ENCODE results near the gene STK32B.
"Not testable (repeated sequence)": the region's sequence is repeated elsewhere in the genome, so short reads cannot be mapped to it uniquely, and the experiment has no call there.

Gene STK32B

DNA sequence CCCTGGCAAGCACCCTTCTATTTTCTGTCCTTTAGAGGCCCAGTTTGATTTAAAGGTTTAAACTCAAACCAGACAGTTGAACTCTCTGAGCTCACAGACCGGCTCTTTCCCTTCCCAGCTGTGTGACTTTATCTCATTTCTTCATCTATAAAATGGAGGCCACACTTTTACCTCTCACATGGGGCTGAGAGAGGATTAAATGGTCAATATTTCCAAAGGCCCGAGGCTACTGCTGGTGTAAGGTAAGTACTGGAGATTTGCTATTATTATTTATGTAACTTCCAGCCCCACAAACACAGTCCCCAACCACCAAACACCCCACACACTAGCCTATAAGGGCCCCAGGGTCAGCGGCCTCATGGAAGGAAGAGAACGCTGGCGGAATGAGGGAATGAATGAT lies 18.5 kb upstream of the STK32B start:
- no peak for DNase-seq

DNA sequence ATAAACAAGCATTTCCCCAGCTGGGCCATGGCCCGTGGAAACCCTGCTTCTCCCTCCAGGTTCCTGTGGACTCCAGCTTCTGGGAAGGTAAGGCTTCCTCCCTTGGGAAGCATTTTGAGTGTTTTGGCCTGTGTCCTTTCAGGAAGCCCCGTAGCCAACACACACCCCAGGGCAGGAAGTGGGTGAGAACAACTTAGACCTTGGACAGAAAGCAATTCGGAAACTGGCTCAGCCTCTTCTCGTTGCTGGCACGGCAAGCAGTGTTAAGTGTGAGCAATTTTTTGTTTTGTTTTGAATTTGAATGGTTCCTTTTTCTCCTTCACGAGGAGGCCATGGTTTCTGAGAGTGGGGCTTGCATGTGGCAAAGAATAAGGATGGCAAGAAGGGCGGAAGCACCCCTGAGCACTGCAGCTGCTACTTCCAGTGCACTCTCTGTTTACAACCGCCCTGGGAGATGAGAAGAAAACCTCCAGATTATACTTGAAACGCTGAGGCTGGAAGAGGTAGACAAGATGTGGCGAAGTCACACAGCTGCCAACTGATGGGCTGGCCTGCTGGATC lies 17.9 kb upstream of the STK32B start:
- DNase-seq = no peak

DNA sequence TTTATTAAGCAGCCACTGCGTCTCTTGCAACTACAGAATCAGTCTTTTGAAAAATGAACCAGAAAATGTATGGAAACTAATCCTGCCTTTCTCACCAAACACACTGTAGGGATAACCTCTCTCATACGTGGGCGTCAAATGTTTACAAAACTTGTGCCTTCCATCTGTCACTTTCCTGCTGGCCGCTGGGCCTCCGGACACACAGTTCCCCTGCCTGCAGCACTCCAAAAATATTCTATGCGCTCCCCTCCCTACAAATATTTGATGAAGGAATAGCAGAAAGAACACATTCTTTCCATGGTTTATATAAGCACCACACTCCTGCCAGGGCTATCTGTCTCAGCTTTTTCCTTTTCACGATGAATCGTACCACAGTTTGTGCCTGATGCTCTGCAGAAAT lies 17.1 kb upstream of the STK32B start:
- no peak for DNase-seq

DNA sequence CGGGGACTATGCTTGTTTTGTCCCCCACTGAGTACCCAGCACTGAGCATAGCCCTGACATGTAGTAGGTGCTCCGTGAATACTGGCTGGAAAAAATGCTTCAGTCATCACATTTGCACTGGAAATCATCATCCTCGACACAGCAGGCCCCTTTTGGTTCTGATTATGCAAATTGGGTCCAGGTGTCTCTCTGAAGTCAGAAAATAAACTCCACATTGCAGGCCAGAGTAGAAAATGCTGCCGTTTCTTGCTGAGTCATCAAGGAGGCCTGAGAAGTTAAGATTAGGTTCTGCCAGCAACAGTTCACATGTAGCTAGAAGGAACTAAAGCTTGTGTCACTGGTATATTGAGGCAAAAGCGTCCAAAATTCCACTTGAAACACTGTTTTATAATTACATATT lies 15.0 kb upstream of the STK32B start:
- DNase-seq = no peak

DNA sequence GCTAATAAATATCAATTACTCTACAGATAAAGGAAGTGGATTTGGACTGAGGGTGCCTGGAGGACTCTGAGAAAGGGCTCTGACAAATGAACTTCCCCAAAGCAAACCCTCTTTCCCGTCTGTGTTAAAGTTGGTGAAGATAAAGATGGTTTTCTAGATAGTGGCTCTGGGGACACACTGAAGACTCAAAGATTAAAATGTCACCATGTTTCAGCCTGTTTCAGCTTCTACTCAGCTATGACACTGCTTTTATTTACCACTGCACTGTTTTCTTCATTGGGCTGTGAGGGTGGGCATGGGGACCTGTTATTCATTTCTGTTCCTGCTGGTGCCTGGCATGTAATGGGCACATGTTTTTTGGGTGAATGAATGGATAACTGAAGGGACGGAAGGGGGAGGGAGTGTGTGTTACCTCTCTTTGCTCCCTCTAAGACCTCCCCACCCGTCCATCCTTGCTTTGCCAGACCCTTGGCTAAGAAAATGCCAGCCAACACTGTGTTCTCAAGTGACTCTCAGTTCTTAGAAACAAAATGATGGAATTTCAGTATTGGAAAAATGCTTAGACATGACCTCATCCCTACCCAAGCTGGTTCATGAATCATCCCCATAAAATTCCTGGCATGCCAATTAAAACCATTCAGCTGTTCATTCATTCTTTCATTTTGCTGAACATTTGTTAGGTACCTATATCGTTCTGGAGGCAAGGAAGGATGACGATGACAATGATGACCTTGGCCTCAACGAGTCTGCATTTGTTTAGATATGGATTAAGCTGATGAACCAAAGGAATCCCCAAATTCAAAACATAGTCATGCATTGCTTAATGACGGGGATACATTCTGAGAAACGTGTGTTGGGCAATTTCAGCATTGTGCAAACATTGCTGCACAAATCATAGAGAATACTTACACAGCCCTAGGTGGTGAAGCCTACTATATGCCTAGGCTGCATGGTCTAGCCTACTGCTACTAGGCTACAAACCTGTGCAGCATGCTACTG lies 13.4 kb upstream of the STK32B start:
- DNase-seq = no peak

DNA sequence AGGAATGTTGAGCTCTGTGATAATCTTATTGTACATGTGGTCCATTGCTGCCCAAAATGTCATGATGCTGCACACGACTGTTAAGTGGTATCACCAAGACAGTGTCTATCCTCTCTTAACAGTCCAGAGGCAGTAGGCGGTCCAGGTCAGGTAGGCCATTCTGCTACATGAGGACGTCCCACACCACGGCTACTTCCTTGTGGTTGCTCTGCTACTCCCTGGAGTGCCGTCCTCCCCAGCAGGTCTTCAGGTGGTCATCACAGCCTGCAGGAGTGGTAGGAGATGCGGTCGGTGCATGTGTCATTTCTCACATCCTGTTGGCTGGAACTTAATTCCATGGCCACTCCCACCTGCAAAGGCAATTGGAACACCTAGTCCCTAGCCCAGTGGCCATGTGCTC lies 11.5 kb upstream of the STK32B start:
- DNase-seq = no peak

DNA sequence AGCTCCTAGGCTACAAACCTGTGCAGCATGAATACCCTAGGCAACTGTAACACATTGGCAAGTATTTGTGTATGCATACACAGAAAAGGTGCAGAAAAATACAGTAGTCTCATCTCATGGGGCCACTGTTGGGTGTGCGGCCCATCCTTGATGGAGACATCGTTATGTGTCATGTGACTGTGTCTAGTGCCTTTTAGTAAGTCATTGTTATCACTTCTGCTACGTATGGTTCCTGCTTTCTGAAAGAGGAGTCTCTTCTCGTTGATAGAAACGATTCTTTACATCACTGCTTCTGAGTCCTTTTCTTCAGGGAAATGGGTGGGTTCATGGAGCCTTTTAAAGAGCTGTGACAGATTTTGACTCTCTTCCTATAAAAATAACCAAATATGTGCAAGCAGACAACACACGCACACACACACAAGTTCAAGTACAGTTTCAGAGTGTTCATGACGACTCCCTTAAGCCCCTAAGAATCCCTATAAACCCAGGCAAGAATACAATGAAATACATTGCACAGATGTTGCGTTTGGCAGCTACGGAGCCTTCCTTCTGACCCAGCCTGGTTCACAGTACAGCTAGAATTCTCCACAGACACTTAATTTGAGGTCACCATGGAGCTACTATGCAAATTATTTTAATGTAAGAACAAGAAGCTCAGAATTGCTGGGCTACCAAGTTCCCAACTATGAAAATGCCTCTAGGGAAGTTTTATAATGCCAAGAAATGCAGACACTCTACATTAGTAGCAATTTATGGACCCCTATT lies 10.2 kb upstream of the STK32B start:
- DNase-seq = no peak

DNA sequence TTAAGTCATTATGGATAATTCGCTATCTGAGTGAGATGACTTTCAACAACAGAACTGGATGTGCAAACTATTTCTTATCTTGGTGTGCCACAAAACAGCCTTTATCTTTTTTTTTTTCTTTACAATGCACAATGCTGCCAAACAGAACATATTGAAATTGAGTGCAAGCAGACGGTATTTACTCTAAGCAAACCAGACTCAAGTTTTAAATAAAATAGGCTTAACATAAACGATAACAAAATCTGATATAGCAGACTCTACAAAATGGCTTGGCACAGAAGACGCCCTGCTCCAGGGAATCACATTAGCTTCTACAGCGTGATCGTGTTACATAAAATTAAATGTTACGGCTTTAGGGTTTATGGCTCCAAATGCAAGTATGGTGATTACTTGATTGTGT lies 9.6 kb upstream of the STK32B start:
- DNase-seq = no peak

DNA sequence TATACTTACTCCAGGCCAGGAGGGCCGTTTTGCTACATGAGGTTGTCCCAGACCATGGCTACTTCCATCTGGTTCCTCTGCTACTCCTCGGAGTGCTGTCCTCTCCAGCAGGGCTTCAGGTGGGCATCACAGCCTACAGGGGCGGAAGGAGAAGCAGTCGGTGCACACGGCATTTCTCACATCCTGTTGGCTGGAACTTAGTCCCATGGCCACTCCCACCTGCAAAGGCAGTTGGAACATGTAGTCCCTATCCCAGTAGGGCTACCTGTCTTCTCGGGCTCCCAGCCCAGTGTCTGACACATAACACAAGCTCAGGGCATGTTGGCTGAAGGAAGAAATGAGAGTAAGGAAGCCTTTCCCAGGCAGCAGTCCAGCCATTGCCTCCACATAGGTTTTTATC lies 7.7 kb upstream of the STK32B start:
- DNase-seq = no peak

DNA sequence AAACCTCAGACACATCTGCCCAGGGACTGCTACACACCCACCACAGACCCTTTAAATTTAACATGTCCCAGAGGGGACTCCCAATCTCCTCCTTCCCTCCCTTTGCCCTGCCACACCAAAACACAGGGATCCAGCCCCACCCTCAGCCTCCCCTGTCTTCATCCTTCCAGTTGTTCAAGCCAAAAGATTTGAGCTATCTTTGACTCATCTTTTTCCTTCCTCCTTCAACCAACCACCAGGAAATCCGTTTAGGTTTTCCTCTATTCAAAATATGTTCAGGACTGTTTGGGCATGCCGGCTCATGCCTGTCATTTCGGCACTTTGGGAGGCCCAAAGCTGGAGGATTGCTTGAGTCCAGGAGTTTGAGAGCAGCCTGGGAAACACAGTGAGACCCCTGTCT lies 6.9 kb upstream of the STK32B start:
- DNase-seq = no peak

DNA sequence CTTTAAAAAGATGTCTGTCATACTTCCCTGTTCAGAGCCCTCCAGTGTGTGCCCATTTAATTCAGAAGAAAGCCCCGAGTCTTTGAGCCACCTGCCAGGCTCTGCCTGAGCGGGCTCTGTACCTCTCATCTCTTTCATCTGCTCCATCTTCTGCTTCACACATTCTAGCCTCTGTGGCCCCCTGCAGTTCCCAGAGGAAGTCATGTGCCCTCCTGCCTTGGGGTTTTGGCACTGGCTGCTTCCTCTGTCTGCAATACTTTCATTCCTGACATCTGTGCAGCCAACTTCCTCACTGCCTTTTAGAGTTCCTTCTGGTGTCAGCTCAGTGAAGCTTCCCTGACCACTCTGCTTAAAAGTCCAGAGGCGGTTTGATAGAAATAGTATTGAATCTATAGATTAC lies 6.2 kb upstream of the STK32B start:
- no peak for DNase-seq

DNA sequence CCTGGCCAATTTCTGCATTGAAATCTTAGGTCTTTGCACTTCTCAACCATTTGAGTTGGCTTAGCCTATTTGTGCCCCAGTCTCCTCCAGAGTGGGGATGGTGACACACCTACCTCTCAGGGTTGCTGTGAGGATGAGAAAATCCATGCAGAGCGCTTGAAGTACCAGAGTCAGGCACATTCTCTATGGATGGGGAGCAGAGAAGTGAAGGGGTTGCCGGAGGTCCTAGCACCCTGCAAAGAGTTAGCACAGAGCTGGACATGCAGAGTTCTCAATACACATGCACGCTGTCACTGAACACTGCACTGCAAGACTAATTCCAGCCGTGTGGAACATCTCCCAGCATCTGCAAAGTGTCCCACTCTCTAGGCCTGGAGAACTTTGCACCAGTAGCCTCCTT lies 2.6 kb upstream of the STK32B start:
- DNase-seq = no peak

DNA sequence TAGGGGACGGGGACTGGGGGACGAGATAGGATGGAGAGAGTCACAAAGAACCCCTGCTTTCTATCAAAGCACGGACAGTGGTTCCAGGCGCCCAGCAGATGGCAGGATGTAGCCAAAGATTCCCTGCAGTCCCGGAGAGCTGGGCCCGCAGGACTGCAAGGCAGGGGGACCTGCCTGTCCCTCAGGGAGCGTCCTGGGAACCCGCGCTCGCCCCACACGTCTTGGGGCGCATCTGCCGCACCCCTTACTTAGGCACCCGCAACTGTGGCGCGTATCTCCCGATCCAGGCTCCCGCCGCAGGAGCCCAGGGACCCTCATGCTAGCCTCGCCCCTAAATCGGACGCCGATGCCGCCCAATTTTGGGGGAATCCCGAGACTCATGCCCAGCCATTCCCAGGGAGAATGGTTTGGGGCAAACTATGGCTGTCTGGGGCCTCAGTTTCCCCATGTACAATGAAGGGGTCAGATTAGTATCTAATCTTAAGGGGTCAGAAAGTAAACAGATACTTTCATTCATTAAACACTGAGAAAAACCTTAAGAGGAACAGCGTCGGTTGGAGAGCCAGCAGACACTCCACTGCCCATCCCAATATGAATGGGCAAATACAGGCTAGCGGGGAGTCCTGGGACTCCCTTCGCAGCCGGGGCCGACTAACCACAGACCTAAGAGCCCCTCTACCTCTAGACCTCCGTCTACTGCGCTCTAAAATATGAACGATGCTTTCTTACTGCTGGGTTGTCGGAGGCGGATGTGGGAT lies 581 bp upstream of the STK32B start:
- DNase-seq = no peak

DNA sequence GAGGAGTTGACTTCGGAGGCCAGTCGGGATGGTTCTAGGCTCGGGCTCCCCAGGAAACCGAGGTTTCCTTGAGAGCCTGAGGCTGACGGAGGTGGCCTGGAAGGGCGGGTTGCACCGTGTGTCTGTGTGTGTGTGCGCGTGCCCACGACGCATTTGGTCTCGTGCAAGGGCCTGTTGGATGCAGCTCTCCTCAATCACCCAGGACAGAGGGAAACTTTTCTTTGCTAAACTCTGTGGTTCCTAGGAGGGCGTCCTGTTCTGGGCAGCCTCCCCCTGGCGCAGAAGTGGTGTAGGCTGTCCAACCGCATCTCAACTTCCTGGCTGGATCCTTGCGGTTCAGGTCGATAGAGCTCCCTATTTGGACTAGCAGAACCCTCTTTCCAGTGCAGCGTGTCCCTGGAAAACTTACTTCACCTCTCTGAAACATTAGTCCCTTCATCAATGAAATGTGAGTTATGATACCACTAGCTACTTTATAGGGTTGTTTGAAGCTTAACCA lies 973 bp downstream of the STK32B start:
- DNase-seq = no peak

DNA sequence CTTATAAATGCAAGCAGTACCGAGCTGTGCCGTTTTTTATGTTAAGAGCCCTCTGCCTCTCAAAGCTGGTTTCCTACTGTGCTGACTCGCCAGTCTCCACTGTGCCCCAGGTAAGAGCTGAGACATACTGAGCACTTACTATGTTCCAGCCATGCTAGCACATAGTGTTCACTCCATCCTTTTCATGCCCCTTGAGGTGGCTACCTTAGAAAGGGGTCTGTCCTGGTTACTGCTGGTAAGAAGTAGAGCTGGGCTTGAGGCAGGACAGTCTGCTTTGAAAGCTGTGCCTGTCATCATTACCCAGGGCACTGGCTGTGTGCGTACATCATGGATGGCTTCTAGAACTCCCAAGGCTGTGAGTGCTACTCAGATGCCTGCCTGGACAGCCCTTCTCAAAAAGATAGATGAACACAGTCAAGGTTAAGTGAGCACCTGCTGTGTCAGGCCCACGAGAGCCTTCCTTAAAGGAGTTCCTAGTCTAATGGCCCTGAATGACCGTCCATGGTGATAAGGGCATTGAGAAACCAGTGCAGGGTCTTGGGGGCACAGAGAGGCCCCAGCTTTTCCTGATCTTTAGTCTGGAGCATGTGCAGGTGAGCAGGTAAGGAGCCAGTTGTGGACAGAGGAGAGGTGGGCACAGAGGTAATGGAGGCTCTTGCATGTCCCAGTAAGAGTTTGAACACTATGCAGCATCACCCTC lies 1.6 kb downstream of the STK32B start:
- DNase-seq = no peak

DNA sequence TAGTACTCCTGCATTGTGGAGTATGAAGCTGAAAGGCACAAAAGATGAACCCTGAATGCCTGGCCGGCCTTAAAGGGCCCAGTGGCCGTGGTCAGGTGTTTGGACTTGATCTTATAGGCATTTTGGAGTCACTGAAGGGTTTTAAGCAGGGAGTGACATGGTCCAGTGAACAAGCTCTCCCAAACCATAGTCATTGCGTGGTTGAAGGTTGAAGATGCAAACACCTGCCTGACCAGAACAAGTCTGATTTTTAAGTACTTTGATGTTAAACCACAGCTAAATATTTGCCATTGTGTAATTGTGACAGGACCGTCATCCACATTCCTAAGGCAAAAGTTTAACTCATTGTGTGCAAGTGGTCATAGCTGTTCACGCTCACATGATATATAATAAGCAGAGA lies 3.3 kb downstream of the STK32B start:
- no peak for DNase-seq

DNA sequence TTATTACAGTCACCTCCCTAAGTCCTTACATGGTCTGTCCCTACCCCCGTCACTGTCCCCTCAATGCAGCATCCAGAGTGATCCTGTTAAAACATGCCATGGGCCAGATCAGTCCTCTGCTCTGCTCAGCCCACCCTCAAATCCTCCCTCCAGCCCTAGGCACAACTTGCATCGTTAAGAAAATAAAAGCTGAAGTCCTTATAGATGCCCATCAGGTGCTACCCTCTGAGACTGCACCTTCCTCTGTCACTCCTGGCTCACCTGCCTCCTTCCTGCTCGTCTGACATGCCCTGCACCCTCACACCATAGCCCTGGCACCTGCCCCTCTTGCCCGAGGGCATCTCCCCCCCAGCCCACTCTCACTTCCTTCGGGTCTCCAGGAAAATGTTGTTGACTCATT lies 4.1 kb downstream of the STK32B start:
- DNase-seq = no peak

DNA sequence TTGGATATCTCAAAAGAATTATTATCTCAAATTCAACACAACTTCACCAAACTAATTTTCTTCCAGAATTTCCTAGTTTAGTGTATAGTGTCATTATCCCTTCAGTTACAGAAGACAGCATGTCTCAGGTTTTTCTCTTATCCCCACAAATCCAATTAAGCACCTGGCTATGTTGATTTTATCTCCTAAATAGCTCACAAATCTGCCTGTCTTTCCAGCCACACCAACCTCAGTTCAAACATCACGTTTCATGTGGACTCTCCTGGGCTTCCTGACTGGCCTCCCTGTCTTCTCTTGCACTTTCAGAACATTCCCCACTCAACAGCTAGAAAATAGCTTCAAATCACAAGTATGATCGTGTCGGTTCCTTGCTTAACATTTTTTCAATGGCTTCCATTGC lies 14.8 kb downstream of the STK32B start:
- no peak for DNase-seq

DNA sequence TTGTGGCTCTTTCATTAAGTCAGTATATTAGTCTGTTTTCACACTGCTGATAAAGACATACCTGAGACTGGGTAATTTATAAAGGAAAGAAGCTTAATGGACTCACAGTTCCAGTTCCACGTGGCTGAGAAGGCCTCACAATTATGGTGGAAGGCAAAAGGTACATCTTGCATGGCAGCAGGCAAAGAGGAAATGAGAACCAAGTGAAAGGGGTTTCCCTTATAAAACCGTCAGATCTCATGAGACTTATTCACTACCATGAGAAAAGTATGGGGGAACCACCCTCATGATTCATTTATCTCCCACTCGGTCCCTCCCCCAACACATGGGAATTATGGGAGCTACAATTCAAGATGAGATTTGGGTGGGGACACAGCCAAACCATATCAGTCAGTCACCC lies 15.7 kb downstream of the STK32B start:
- not testable (repeated sequence) for DNase-seq

DNA sequence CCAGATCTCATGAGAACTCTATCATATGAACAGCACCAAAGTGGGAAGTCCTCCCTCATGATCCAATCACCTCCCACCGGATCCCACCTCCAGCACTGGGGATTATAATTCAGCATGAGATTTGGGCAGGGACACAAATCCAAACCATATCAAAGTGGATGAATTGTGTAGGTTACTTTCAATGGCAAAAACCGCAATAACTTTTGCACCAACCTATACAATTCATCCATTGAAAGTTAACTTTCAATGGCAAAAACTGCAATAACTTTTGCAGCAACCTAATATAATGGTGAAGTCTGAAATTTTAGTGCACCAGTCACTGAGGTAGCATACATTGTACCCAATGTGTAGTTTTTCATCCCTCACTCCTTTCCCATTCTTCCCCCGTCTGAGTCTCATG lies 16.6 kb downstream of the STK32B start:
- no peak for DNase-seq

DNA sequence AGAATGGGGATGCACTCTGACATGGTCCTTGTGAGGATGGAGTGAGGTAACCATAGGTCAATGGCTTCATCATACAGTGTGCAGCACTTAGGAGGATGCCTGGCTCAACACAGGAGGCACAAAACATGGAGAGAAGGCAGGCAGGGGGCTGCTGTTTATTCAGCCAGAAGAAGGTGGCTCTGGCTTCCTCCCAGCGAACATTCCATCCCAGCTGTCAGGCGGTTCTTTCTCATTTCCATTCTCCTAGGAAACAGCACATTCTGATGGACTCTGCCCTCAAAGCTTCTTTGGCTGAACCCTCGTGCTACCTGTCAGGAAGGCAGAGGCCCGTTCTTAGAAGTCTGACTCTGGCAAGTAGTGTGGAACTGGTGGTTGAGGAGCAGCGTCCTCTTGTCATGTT lies 18.6 kb downstream of the STK32B start:
- no peak for DNase-seq

DNA sequence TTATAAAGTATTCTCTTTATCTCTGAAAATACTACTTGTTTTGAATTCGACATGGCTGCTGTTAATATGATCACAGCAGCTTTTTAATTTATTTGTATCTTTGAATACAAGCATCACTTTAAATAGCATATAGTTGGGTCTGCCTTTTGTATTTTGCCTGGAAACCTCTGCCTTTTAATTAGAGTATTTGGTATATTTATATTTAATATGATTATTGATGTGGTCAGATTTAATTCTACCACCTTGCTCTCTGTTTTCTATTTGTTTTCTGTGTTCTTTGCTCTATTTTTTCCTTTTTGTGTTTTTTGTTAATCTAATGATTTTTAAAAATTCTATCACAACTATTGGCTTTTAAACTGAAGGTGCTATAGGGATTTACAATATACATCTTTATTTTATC lies 21.7 kb downstream of the STK32B start:
- no peak for DNase-seq

Measured in CD4-positive, alpha-beta T cell treated with Interleukin-10 for 1 hour (primary cell).